GM18909 (cell line): ENCODE results near the gene MFSD2A.
"Not testable (repeated sequence)": the region's sequence is repeated elsewhere in the genome, so short reads cannot be mapped to it uniquely, and the experiment has no call there.

ENCODE experiments used
- ATAC-seq: cut with Tn5 transposase; IDR thresholded peaks from one replicate; pipeline ENCODE4 v1.9.1; 2021; ENCODE audit warnings: mild to moderate bottlenecking; ENCODE audit not compliant: unreplicated experiment, poor library complexity

Gene MFSD2A

DNA sequence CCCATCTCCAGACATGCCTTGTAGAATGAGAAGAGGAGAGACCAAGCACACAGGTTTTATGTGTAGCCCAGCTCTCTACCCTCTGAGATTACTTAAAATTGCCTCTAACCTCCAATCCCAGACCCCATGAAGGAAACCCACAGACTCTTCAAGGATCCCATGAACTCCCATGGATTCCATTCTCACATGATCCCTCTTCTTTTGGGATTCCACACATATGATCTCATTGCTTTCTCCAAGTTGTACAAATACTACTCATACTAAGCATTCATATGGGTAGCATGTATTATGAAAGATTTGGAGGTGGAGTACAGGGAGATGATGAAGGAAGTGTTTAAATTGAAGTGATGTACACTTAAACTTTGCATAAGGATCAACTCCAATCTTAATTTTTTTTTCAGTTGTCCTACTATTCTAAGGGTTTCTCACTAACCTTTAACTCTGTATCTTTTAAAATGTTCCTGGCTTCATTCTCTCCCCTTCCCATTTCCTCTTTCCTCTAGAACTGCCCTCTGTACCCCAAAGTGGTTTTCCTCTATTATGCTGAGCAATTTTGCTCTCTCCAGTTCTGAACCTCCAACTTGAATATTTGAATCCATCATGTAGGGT is 41.6 kb downstream of the MFSD2A start:
- peak; percentile 16 for ATAC-seq

DNA sequence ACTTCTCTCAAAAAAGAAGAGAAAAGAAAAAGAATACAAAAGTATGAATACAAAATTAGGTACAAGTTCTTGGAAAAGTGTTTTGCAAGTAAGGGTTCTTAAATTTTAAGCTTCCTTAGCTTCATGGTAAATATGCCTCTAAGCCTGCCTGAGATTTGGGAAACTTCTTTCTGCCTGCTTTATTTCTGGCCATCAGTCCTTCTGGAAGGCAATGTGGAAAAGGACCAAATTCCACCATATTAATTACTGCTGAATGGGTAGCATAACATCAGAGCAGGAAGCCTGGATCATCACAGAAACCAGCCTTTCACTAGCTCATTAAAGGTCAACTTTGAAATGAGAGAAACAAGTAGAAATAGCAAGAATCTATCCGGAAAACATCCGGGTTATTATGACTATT is 46.5 kb downstream of the MFSD2A start:
- ATAC-seq: no peak

DNA sequence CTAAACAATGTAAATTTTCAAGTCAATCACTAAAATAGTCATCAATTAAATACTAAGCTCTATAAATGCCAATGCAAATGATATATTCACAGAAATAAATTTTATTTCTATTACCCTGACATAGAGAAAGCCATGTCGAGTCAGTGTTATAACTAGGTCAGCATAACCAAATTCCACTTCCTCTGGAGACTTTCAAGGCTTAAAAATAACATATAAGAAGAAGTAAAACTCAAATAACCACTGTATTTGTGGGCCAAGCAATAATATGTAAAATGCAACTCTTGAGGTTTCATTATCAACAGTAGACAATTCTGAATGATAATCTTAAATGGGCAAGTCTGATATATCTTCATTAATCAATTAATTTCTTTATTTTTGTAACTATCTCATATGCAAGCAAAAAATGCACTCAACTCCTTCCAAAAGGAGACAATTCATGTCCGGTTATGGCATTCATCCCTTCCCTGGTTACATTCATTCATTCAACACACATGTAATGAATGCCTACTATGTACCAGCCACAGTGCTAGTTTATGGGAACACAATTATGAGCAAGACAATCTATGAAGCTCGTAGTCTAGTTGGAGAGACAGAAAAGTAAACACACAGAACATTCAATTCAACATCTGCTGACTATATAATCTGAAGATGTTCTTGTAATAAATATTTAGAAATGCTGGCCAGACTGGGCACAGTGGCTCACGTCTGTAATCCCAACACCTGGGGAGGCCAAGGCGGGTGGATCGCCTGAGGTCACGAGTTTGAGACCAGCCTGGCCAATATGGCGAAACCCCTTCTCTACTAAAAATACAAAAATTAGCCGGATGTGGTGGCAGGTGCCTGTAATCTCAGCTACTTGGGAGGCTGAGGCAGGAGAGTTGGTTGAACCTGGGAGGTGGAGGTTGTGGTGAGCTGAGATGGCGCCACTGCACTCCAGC is 48.5 kb downstream of the MFSD2A start:
- peak; percentile 63 for ATAC-seq

DNA sequence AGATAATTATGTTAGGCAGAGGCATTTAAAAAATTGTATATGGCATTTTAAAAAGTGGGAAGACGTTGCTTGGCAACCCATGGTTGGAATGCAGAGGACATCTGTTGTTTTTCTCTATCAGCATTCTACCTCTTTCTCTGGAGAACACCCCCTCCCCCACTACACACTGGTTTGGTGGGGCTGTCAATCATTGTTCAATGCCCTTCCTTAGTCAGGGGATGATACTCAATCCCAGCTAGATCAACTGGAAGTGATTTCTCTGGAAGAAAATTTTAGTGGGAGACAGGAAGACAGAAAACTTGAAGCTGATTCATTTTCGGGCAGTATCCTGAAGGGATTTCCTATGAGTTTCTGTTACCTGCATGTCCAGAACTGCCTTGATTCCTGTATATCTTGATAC is 49.9 kb downstream of the MFSD2A start:
- ATAC-seq: no peak

DNA sequence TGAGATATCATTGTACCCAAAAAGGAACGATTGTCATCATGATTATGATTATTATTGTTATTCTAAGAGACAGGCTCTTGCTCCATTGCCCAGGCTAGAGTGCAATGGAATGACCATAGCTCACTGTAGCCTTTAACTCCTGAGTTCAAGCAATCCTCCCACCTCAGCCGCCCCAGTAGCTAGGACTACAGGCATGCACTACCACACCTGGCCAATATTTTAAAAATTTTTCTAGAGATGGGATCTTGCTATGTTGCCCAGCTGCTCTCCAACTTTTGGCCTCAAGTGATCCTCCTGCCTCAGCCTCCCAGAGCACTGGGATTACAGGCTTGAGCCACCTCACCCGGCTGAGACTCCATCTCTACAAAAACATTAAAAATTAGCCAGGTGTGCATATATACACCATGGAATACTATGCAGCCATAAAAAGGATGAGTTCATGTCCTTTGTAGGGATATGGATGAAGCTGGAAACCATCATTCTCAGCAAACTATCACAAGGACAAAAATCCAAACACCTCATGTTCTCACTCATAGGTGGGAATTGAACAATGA is 52.6 kb downstream of the MFSD2A start:
- not testable (repeated sequence) for ATAC-seq

DNA sequence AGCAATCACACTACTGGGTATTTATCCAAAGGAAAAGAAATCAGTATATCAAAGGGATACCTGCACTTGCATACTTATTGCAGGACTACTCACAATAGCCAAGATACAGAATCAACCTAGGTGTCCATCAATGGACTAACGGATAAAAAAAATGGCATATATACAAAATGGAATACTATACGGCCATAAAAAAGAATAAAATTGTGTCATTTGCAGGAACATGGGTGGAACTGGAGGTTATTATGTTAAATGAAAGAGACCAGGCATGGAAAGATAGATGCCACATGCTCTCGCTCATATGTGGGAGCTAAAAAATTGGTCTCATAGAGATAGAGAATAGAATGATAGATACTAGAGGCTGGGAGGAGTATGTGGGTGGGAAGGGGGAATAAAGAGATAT is 56.3 kb downstream of the MFSD2A start:
- ATAC-seq: no peak

DNA sequence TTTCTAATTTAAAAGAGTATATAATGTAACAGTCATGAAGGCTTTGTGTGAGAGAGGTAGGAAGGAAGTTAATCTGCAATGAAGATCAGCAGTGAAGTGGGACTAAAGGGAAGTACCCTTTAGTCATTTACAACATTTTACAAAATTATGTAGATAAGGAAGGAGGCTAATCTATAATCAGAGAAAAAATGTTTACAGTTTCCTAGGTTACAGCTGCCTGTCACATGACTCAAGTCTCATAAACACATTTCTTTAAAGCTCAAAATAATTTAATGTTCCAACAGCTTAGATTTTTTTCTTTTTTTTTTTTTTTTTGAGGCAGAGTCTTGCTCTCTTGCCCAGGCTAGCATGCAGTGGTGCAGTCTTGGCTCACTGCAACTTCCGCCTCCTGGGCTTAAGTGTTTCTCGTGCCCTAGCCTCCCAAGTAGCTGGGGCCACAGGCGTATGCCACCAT is 59.3 kb downstream of the MFSD2A start:
- ATAC-seq: no peak

DNA sequence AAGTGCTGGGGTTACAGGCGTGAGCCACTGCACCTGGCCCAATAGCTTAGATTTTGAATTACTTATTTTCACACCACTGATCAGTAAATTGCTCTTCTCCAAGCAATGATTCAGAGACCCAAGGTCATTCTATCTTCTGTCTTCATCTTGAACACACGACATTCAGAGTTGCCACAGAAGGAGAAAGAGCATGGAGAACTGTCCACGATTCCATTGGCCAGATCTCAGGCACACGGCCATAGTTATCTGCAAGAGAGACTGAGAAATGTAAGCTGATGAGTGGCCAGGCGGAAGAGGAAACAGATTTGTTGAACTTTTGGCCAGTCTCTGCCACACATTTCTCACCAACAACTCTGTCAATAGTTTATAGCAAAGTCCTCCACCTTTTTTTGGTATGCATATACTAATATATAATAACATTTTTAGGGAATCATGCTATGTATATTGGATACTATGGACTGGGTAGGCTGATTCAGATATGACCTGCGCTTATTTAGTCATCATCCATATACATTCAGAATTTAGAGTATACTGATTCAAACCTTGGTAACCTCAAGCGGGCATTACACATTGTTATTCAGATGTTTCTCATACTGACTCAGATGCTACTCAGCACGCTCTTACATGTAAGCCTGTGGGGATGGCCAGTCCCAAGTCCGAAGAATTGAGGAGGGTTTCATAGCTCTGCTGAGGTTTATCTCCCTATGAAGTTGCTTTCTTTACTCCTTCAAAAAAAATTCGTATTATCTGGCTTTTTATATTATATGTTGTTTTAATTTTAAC is 60.1 kb downstream of the MFSD2A start:
- no peak for ATAC-seq

DNA sequence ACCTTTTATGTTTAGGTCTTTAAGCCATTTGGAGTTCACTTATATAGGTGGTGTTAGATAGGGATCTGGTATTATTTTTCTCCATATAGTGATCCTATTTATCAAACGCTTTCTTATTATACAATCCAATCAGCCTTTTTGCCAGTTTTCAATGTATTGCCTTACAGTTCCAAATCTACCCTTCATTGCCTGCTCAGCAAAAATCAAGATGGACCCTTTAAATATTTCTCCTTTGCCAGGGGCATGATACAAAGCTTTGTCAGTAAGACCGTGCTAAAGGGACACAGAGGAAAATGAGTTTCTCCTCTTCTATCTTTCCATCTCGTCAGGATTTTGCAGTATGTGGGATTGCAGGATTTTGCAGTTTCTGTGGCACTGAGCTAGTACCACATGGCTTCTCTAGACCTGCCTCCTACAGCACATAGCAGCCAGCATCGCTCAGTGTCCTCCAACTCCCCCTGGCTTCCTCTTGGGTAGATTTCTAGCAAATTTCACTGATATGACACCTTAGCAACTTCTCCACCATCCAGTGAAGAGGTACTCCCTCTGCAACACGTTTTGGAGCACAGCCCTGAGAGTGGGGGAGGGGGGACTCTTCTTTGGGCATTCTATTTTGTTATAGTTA is 63.1 kb downstream of the MFSD2A start:
- ATAC-seq: no peak
